HEK293 (cell line): Measurements from ENCODE around the gene TRMT61A.

ENCODE experiments used
- CTCF ChIP-seq: fragments of 450-650 bp; formaldehyde crosslinking; IDR thresholded peaks from 2 replicates; pipeline ENCODE4 v1.5.1; 2016; ENCODE audit warnings: missing biosample characterization, missing genetic modification characterization
- EGR2 ChIP-seq: fragments of 450-650 bp; formaldehyde crosslinking; IDR thresholded peaks from 2 replicates; pipeline ENCODE4 v1.5.1; 2016; ENCODE audit warnings: low read depth, missing biosample characterization, missing genetic modification characterization
- GLI4 ChIP-seq: fragments of 450-650 bp; formaldehyde crosslinking; IDR thresholded peaks from 2 replicates; pipeline ENCODE4 v1.5.1; 2016; ENCODE audit warnings: missing biosample characterization, missing genetic modification characterization
- GLIS2 ChIP-seq: fragments of 450-650 bp; formaldehyde crosslinking; IDR thresholded peaks from 2 replicates; pipeline ENCODE4 v1.5.1; 2016; ENCODE audit warnings: missing biosample characterization, missing genetic modification characterization
- MEIS1 ChIP-seq: sonication (generic); formaldehyde crosslinking; IDR thresholded peaks from 2 replicates; pipeline ENCODE4 v1.8.1; 2022; ENCODE audit warnings: missing genetic modification reagents, mild to moderate bottlenecking, borderline replicate concordance
- PRDM2 ChIP-seq: fragments of 450-650 bp; formaldehyde crosslinking; IDR thresholded peaks from 2 replicates; pipeline ENCODE4 v1.5.1; 2016; ENCODE audit warnings: missing biosample characterization, missing genetic modification characterization, borderline replicate concordance
- PRDM4 ChIP-seq: fragments of 450-650 bp; formaldehyde crosslinking; IDR thresholded peaks from 2 replicates; pipeline ENCODE4 v1.5.1; 2017; ENCODE audit warnings: missing biosample characterization, missing genetic modification characterization
- WT1 ChIP-seq: fragments of 450-650 bp; formaldehyde crosslinking; IDR thresholded peaks from 2 replicates; pipeline ENCODE4 v1.5.1; 2016; ENCODE audit warnings: missing biosample characterization, missing genetic modification characterization
- ZBTB17 ChIP-seq: fragments of 450-650 bp; formaldehyde crosslinking; IDR thresholded peaks from 2 replicates; pipeline ENCODE4 v1.5.1; 2016; ENCODE audit warnings: missing biosample characterization, missing genetic modification characterization
- ZBTB49 ChIP-seq: fragments of 450-650 bp; formaldehyde crosslinking; IDR thresholded peaks from 2 replicates; pipeline ENCODE4 v1.5.1; 2016; ENCODE audit warnings: missing biosample characterization, missing genetic modification characterization, low read depth
- ZNF10 ChIP-seq: fragments of 450-650 bp; formaldehyde crosslinking; IDR thresholded peaks from 2 replicates; pipeline ENCODE4 v1.5.1; 2017; ENCODE audit warnings: missing biosample characterization, missing genetic modification characterization
- ZNF121 ChIP-seq: fragments of 450-650 bp; formaldehyde crosslinking; IDR thresholded peaks from 2 replicates; pipeline ENCODE4 v1.5.1; 2016; ENCODE audit warnings: missing biosample characterization, missing genetic modification characterization
- ZNF16 ChIP-seq: fragments of 450-650 bp; formaldehyde crosslinking; IDR thresholded peaks from 2 replicates; pipeline ENCODE4 v1.5.1; 2016; ENCODE audit warnings: low read depth, missing biosample characterization, missing genetic modification characterization
- ZNF175 ChIP-seq: fragments of 450-650 bp; formaldehyde crosslinking; IDR thresholded peaks from 2 replicates; pipeline ENCODE4 v1.5.1; 2016; ENCODE audit warnings: missing biosample characterization, missing genetic modification characterization
- ZNF202 ChIP-seq: fragments of 450-650 bp; formaldehyde crosslinking; IDR thresholded peaks from 2 replicates; pipeline ENCODE4 v1.5.1; 2016; ENCODE audit warnings: missing biosample characterization, missing genetic modification characterization, borderline replicate concordance
- ZNF214 ChIP-seq: fragments of 450-650 bp; formaldehyde crosslinking; IDR thresholded peaks from 2 replicates; pipeline ENCODE4 v1.5.1; 2017; ENCODE audit warnings: missing biosample characterization, mild to moderate bottlenecking, missing genetic modification characterization, borderline replicate concordance
- ZNF280D ChIP-seq: fragments of 450-650 bp; formaldehyde crosslinking; IDR thresholded peaks from 2 replicates; pipeline ENCODE4 v1.5.1; 2016; ENCODE audit warnings: missing biosample characterization, missing genetic modification characterization
- ZNF596 ChIP-seq: fragments of 450-650 bp; IDR thresholded peaks from 2 replicates; pipeline ENCODE4 v1.5.0; 2018; ENCODE audit warnings: missing biosample characterization, mild to moderate bottlenecking, missing genetic modification characterization, moderate library complexity
- ZNF610 ChIP-seq: fragments of 450-650 bp; formaldehyde crosslinking; IDR thresholded peaks from 2 replicates; pipeline ENCODE4 v1.5.1; 2016; ENCODE audit warnings: missing biosample characterization, missing genetic modification characterization, borderline replicate concordance
- ZNF658 ChIP-seq: fragments of 450-650 bp; formaldehyde crosslinking; IDR thresholded peaks from 2 replicates; pipeline ENCODE4; 2016; ENCODE audit warnings: missing biosample characterization, missing genetic modification characterization
- ZNF843 ChIP-seq: fragments of 450-650 bp; formaldehyde crosslinking; IDR thresholded peaks from 2 replicates; pipeline ENCODE4 v1.5.1; 2016; ENCODE audit warnings: missing biosample characterization, missing genetic modification characterization
- ZSCAN30 ChIP-seq: fragments of 450-650 bp; IDR thresholded peaks from 2 replicates; pipeline ENCODE4 v1.5.1; 2018; ENCODE audit warnings: missing biosample characterization, mild to moderate bottlenecking, missing genetic modification characterization, moderate library complexity

Gene TRMT61A

GRCh38 chr14:103522649-103523574, 6.1 kb upstream of the TRMT61A start, which contains the start of gene CKB (continued):
- TF ChIP-seq ZBTB49, result no peak
- TF ChIP-seq ZNF121 (tag by site-specific recombination), result no peak
- no peak for TF ChIP-seq ZNF610 (tag by site-specific recombination)
- peak; percentile 20; the same call in 1 of the 2 replicates for TF ChIP-seq WT1 (tag by site-specific recombination)
- no peak for TF ChIP-seq ZSCAN30 (tag by site-specific recombination)
- no peak for TF ChIP-seq PRDM2 (tag by site-specific recombination)
- TF ChIP-seq PRDM4 (tag by site-specific recombination), result no peak
- TF ChIP-seq CTCF (tag by site-specific recombination), result no peak
- TF ChIP-seq ZNF202 (tag by site-specific recombination), result no peak
- no peak for TF ChIP-seq ZNF658 (tag by site-specific recombination)
- peak; percentile 83 for TF ChIP-seq GLIS2
- TF ChIP-seq ZNF280D, result no peak
- 0 out of 2 replicates have a peak, but pooled peaks have one; percentile 20 for TF ChIP-seq ZNF843 (tag by site-specific recombination)
- TF ChIP-seq GLI4 (tag by site-specific recombination), result no peak
- TF ChIP-seq ZNF214 (tag by site-specific recombination), result no peak
- no peak for TF ChIP-seq ZNF16 (tag by site-specific recombination)
- TF ChIP-seq ZNF596 (tag by site-specific recombination), result no peak
- no peak for TF ChIP-seq ZNF10 (tag by site-specific recombination)
- TF ChIP-seq ZNF175 (tag by site-specific recombination), result no peak
- TF ChIP-seq ZBTB17, result peak; percentile 39
- TF ChIP-seq MEIS1 (CRISPR knock-in tag), result no peak
- TF ChIP-seq EGR2 (tag by site-specific recombination), result peak; percentile 66
